T-cell (primary cell): ENCODE data around the gene GCH1. TPM values are rescaled to one million over a fixed set of nuclear protein-coding genes. Genes with fewer than 3 reads are reported as not detected.
A peak's percentile ranks its signal among the peaks of the same experiment; 100 is the strongest.

Experiments used
- ATAC-seq, 4 experiments: fragments of 200-7000 bp in 3 of 4; fragments of 150-1000 bp in 1 of 4; cut with Tn5 transposase; replicated peaks in 1 of 4; 1 replicate in 3 of 4; 2 replicates in 1 of 4; pipeline ENCODE4 v1.10.0; 2021; ENCODE audit warnings: moderate library complexity in 3 of 4, mild to moderate bottlenecking in 2 of 4, moderate number of reproducible peaks in 1 of 4
- CTCF ChIA-PET, 2 donors: fragments of 300-600 bp; sonication (Branson Sonifier 250); formaldehyde crosslinking; loops; one replicate each; lab custom pipeline; 2022; ENCODE audit warnings: antibody characterized with exemption in 2 of 2; lab: Charles Lee
- POLR2A ChIA-PET, 2 donors: fragments of 300-600 bp; sonication (Branson Sonifier 250); formaldehyde crosslinking; loops; one replicate each; lab custom pipeline; 2022; ENCODE audit warnings: antibody characterized with exemption in 2 of 2; lab: Charles Lee
- DNase-seq, 35 experiments: peaks; one replicate each; pipeline versions ENCODE4 v3.0.0 to v3.0.0-alpha.2; 2013 to 2023
- H3K27ac ChIP-seq: one replicate; pipeline ENCODE4 v1.5.1; 2013; ENCODE audit warnings: low read length
- H3K27me3 ChIP-seq, 2 experiments: replicated peaks in 1 of 2; 1 replicate in 1 of 2; 2 replicates in 1 of 2; pipeline versions ENCODE4 v1.6.1 to v1.7.0; 2013; ENCODE audit warnings: low read length in 1 of 2, mixed read lengths in 1 of 2; ENCODE audit not compliant: control insufficient read depth in 2 of 2, insufficient read depth in 2 of 2; ENCODE audit errors: extremely low read depth in 1 of 2
- H3K36me3 ChIP-seq, 2 donors: 1 replicate in 1 of 2; 2 replicates in 1 of 2; pipeline versions ENCODE4 v1.6.1 to v1.7.0; 2013; ENCODE audit warnings: low read length in 1 of 2; ENCODE audit not compliant: control insufficient read depth in 2 of 2, insufficient read depth in 1 of 2; ENCODE audit errors: extremely low read depth in 1 of 2
- H3K4me1 ChIP-seq, 2 experiments: 1 replicate in 1 of 2; 2 replicates in 1 of 2; pipeline versions ENCODE4 v1.6.1 to v1.7.0; 2013; ENCODE audit warnings: low read length in 2 of 2, mixed read lengths in 1 of 2; ENCODE audit not compliant: insufficient read depth in 2 of 2, control insufficient read depth in 1 of 2; ENCODE audit errors: extremely low read depth in 1 of 2
- H3K4me3 ChIP-seq, 2 donors: 1 replicate in 1 of 2; 2 replicates in 1 of 2; pipeline versions ENCODE4 v1.5.1 to v1.7.0; 2013; ENCODE audit warnings: mild to moderate bottlenecking in 2 of 2, low read length in 1 of 2, moderate library complexity in 1 of 2; ENCODE audit not compliant: control insufficient read depth in 1 of 2; ENCODE audit errors: extremely low read depth in 1 of 2
- H3K9me3 ChIP-seq: 2 replicates; pipeline ENCODE4 v1.7.0; 2013
- H3K27ac Mint-ChIP-seq, 2 donors: one replicate each; pipeline ENCODE4 v1.8.0; 2020 to 2021; ENCODE audit warnings: mild to moderate bottlenecking in 2 of 2, mixed read lengths in 2 of 2
- H3K27me3 Mint-ChIP-seq, 2 donors: one replicate each; pipeline ENCODE4 v1.8.0; 2021 to 2022; ENCODE audit warnings: mixed read lengths in 2 of 2
- H3K36me3 Mint-ChIP-seq: one replicate; pipeline ENCODE4 v1.8.0; 2021; ENCODE audit warnings: mixed read lengths
- H3K4me1 Mint-ChIP-seq, 3 donors: one replicate each; pipeline ENCODE4 v1.8.0; 2020 to 2022; ENCODE audit warnings: mixed read lengths in 3 of 3, mild to moderate bottlenecking in 1 of 3
- H3K4me3 Mint-ChIP-seq, 3 donors: one replicate each; pipeline ENCODE4 v1.8.0; 2020 to 2022; ENCODE audit warnings: mild to moderate bottlenecking in 3 of 3, mixed read lengths in 3 of 3, moderate library complexity in 3 of 3
- H3K9me3 Mint-ChIP-seq, 3 donors: one replicate each; pipeline ENCODE4 v1.8.0; 2020 to 2022; ENCODE audit warnings: mixed read lengths in 3 of 3
- WGBS: methylation state at CpG from one replicate; pipeline ENCODE4 v1.1.5; 2013; ENCODE audit warnings: missing lambda C conversion rate; ENCODE audit not compliant: insufficient coverage; 5-methylcytosine and 5-hydroxymethylcytosine counted together
- total RNA-seq, 35 experiments: library from RNA in 6 of 35; stranded (reverse) in 6 of 35; fragments of 120-200 nt in 1 of 35; gene quantifications; one replicate each; pipeline versions ENCODE4 v1.2.1 to v1.2.4 and lab custom pipeline; 2013 to 2026

The GCH1 gene
- total RNA-seq, 5 donors from 2014 or later (not counting 1 experiment from before 2014, with no cell fraction given): 26.5 to 31.2 (median 29.2) TPM

DNA sequence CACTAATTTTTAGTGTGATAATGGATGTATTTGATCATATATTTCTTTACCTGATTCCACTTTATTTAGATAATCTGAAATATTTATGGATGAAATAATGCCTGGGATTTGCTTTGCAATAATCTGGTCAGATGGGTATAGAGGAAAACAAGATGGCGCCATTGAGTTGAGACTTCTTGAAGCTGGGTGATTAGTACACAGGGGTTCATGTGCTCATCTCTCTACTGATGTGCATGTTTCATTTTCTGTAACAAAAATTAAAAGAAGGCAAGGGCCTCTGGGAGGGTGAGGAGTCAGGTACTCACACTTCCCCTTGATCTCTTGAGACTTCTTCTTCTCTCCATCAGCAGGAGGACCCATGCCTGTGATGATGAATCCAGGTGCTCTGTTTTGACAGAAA, 61.8 kb downstream of the GCH1 start:
- 100% methylated on average over 1 of the region's 1 CpG for WGBS
- H3K27ac ChIP-seq: no peak overlapping the region
- no peaks in the 10 kb centered on the region for H3K9me3 Mint-ChIP-seq
- peaks cover 53% of the 10 kb centered on the region for H3K36me3 Mint-ChIP-seq
- POLR2A ChIA-PET: no interaction called here
- no peaks in the 10 kb centered on the region for H3K4me1 Mint-ChIP-seq
- ATAC-seq (no peak), DNase-seq (no peak)
- H3K4me3 Mint-ChIP-seq: no peak overlapping the region
- peak overlapping the region in 1 of 2 donors; percentile 28 for H3K27ac Mint-ChIP-seq
- H3K27me3 Mint-ChIP-seq: no peaks in the 10 kb centered on the region
- H3K4me1 ChIP-seq: no peaks in the 10 kb centered on the region
- H3K36me3 ChIP-seq: peaks cover 4 to 43% of the 10 kb centered on the region in 2 donors
- CTCF ChIA-PET: no interaction called here
- H3K27me3 ChIP-seq: no peaks in the 10 kb centered on the region
- no peak overlapping the region for H3K4me3 ChIP-seq
- H3K9me3 ChIP-seq: no peaks in the 10 kb centered on the region

- Histone ChIP-seq H3K27me3 (no peaks in the 10 kb centered on the region), H3K4me3 (no peak overlapping the region), H3K27ac (no peak overlapping the region), H3K9me3 (no peaks in the 10 kb centered on the region), H3K4me1 (no peaks in the 10 kb centered on the region), H3K36me3 (peaks cover 4 to 39% of the 10 kb centered on the region in 2 donors)
- no peak for DNase-seq
- CTCF ChIA-PET: no interaction called here
- Mint-ChIP-seq H3K4me1 (no peaks in the 10 kb centered on the region), H3K27me3 (no peaks in the 10 kb centered on the region), H3K9me3 (no peaks in the 10 kb centered on the region), H3K4me3 (no peak overlapping the region), H3K27ac (no peak overlapping the region), H3K36me3 (peaks cover 50% of the 10 kb centered on the region)
- no peak for ATAC-seq
- no CpG with 5 or more reads among the region's 3 CpGs for WGBS
- POLR2A ChIA-PET: no interaction called here
Measured at GRCh38 chr14:54840336-54840735, 62.3 kb downstream of the GCH1 start.

DNA sequence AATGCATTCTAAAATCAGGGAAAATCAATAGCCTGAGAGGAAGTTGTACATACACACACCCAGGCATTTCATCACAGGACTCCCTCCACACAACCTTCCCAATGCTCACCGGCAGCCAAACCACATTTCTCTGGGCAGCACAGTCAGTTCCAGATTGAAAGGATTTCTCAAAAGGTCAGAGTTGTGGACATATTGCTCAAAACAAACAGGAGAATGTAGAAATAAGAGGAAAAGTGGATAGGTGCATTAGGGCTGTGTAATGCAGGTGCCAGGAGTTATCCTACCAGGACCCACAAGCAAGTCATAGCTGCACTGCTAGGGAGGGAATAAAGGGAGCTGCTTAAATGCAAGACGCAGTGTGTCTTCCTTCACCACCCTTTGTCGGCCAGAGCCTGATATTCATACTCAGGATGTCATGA, 62.9 kb downstream of the GCH1 start:
- CTCF ChIA-PET: no interaction called here
- H3K4me1 Mint-ChIP-seq: no peaks in the 10 kb centered on the region

DNA sequence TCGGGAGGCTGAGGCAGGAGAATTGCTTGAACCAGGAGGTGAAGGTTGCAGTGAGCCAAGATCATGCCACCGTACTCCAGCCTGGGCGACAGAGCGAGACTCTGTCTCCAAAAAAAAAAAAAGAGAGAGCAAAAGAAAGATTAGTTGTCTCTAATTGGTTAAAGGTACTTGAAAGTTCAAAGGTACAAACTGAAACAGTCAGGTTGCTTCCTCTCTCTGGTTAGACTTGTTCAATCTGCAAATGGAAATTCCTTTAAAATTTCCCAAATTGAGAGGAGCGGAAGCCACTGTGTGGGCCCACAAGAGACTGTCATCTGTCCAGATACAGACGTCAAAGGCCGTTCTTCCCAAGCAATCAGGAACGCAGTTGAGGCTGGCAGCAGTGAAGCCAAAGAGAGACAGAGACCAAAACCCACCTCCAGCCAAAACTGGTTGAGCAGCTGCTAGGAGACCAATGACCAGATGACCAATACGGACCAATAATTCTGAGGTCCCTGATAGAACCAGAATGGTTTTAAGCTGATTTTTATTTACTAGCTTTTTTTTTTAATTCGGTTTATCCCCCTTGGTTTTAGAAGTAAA, 63.6 kb downstream of the GCH1 start:
- no peak overlapping the region for H3K4me3 Mint-ChIP-seq
- ChIA-PET CTCF (no interaction called here), POLR2A (no interaction called here)
- peaks cover 47% of the 10 kb centered on the region for H3K36me3 Mint-ChIP-seq
- ATAC-seq: no peak
- no peaks in the 10 kb centered on the region for H3K9me3 ChIP-seq
- no peaks in the 10 kb centered on the region for H3K27me3 Mint-ChIP-seq
- no peak overlapping the region for H3K27ac ChIP-seq
- no peak overlapping the region for H3K27ac Mint-ChIP-seq
- H3K4me1 ChIP-seq: no peaks in the 10 kb centered on the region
- H3K36me3 ChIP-seq: peaks cover 4 to 28% of the 10 kb centered on the region in 2 donors
- H3K4me3 ChIP-seq: no peak overlapping the region
- WGBS: 98% methylated on average over 7 of the region's 10 CpGs
- H3K4me1 Mint-ChIP-seq: no peaks in the 10 kb centered on the region
- no peaks in the 10 kb centered on the region for H3K27me3 ChIP-seq
- no peaks in the 10 kb centered on the region for H3K9me3 Mint-ChIP-seq
- no peak for DNase-seq

More for the DNA sequence above, 62.9 kb downstream of the GCH1 start:
- Histone ChIP-seq H3K4me1 (no peaks in the 10 kb centered on the region), H3K36me3 (peaks cover 4 to 34% of the 10 kb centered on the region in 2 donors), H3K9me3 (no peaks in the 10 kb centered on the region), H3K4me3 (no peak overlapping the region), H3K27me3 (no peaks in the 10 kb centered on the region), H3K27ac (no peak overlapping the region)
- ATAC-seq (no peak), DNase-seq (no peak)
- WGBS: no CpG with 5 or more reads among the region's 3 CpGs
- POLR2A ChIA-PET: no interaction called here
- Mint-ChIP-seq H3K27me3 (no peaks in the 10 kb centered on the region), H3K36me3 (peaks cover 52% of the 10 kb centered on the region), H3K27ac (no peak overlapping the region), H3K4me3 (no peak overlapping the region), H3K9me3 (no peaks in the 10 kb centered on the region)

DNA sequence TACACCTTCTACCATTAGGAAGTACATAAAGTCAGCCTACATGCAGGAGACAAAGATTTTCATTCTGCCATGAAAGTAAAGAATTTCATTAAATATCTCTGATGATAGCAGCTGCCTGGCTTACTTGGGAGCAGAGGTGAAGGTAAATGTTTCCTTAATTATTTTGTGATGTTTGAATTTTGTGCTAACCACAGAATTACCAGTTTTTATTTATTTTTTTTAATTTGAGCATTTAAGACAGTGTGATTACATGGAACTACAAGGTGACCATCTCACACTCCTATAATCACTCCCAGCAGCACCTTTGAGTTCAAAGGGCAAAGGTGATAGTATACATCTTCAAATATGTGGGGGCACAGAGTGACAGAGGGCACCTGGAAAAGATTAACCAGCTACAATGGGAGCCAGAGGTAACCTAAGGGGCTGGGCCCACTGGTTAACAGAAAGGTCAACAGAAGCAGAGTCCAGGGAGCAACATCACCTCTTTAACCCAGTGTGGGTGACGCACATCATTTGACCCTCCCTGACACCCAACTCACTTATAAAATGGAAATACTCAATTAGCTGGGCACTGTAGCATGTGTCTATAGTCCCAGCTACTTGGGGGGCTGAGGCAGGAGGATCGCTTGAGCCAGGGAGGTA, 65.0 kb downstream of the GCH1 start:
- Histone ChIP-seq H3K4me3 (no peak overlapping the region), H3K27me3 (no peaks in the 10 kb centered on the region), H3K9me3 (no peaks in the 10 kb centered on the region), H3K4me1 (no peaks in the 10 kb centered on the region), H3K27ac (no peak overlapping the region), H3K36me3 (peaks cover 4 to 26% of the 10 kb centered on the region in 2 donors)
- H3K36me3 Mint-ChIP-seq: peaks cover 48% of the 10 kb centered on the region
- no peak for ATAC-seq
- H3K27me3 Mint-ChIP-seq: no peaks in the 10 kb centered on the region
- no peaks in the 10 kb centered on the region for H3K4me1 Mint-ChIP-seq
- peaks cover 0 to 4% (median 0%) of the 10 kb centered on the region in 3 donors for H3K9me3 Mint-ChIP-seq
- H3K4me3 Mint-ChIP-seq: no peak overlapping the region
- POLR2A ChIA-PET: no interaction called here
- no peak for DNase-seq
- no CpG with 5 or more reads among the region's 2 CpGs for WGBS
- H3K27ac Mint-ChIP-seq: no peak overlapping the region
- CTCF ChIA-PET: no interaction called here

- Mint-ChIP-seq H3K4me1 (no peaks in the 10 kb centered on the region), H3K27me3 (no peaks in the 10 kb centered on the region), H3K9me3 (peaks cover under 1 to 4% (median 2%) of the 10 kb centered on the region in 3 donors), H3K4me3 (no peak overlapping the region), H3K36me3 (peaks cover 34% of the 10 kb centered on the region), H3K27ac (no peak overlapping the region)
- Histone ChIP-seq H3K4me1 (no peaks in the 10 kb centered on the region), H3K27me3 (no peaks in the 10 kb centered on the region), H3K27ac (no peak overlapping the region), H3K4me3 (no peak overlapping the region), H3K36me3 (peaks cover 2 to 15% of the 10 kb centered on the region in 2 donors), H3K9me3 (no peaks in the 10 kb centered on the region)
- WGBS: no CpG with 5 or more reads among the region's 2 CpGs
- POLR2A ChIA-PET: no interaction called here
- CTCF ChIA-PET: no interaction called here
- no peak for ATAC-seq
- no peak for DNase-seq
Measured at GRCh38 chr14:54836231-54836630, 66.4 kb downstream of the GCH1 start.
